ENCODE data around the gene FAM89B. TPM values are rescaled to one million over a fixed set of nuclear protein-coding genes. Genes with fewer than 3 reads are reported as not detected.

The FAM89B gene
- total RNA-seq, 1 donor from 2014 or later = 184 TPM

GRCh38 chr11:65586247-65586630 is 13.9 kb downstream of the FAM89B start:
- peaks cover 25% of the 10 kb centered on the region for H3K27me3 Mint-ChIP-seq (ENCODE audit: unreplicated experiment)

GRCh38 chr11:65586676-65587075 is 14.3 kb downstream of the FAM89B start:
- no peak overlapping the region for H3K4me3 Mint-ChIP-seq (ENCODE audit: unreplicated experiment)
- H3K27ac Mint-ChIP-seq (ENCODE audit: unreplicated experiment) = peak overlapping the region; percentile 57
- DNase-seq = no peak
- no peak for TF ChIP-seq CTCF (IDR thresholded peaks at IDR 0.05; ENCODE audit: partially characterized antibody, unreplicated experiment)
- H3K27me3 Mint-ChIP-seq (ENCODE audit: unreplicated experiment) = peaks cover 25% of the 10 kb centered on the region
- peaks cover 16% of the 10 kb centered on the region for H3K4me1 Mint-ChIP-seq (ENCODE audit: low read depth, unreplicated experiment)
- H3K9me3 Mint-ChIP-seq (ENCODE audit: unreplicated experiment) = peaks cover 11% of the 10 kb centered on the region
- no peaks in the 10 kb centered on the region for H3K36me3 Mint-ChIP-seq (ENCODE audit: unreplicated experiment)

More at GRCh38 chr11:65586247-65586630, 13.9 kb downstream of the FAM89B start:
- TF ChIP-seq CTCF (IDR thresholded peaks at IDR 0.05; ENCODE audit: partially characterized antibody, unreplicated experiment) = no peak
- no peak for DNase-seq
- Mint-ChIP-seq H3K36me3 (ENCODE audit: unreplicated experiment) (no peaks in the 10 kb centered on the region), H3K4me1 (ENCODE audit: low read depth, unreplicated experiment) (peaks cover 14% of the 10 kb centered on the region), H3K4me3 (ENCODE audit: unreplicated experiment) (no peak overlapping the region), H3K27ac (ENCODE audit: unreplicated experiment) (peak overlapping the region; percentile 57), H3K9me3 (ENCODE audit: unreplicated experiment) (peaks cover 9% of the 10 kb centered on the region)

- peak; percentile 54 for TF ChIP-seq CTCF (IDR thresholded peaks at IDR 0.05; ENCODE audit: partially characterized antibody, unreplicated experiment)
- H3K27ac Mint-ChIP-seq (ENCODE audit: unreplicated experiment) = peak overlapping the region; percentile 28
- no peak overlapping the region for H3K4me3 Mint-ChIP-seq (ENCODE audit: unreplicated experiment)
- H3K4me1 Mint-ChIP-seq (ENCODE audit: low read depth, unreplicated experiment) = peaks cover 16% of the 10 kb centered on the region
- H3K27me3 Mint-ChIP-seq (ENCODE audit: unreplicated experiment) = peaks cover 17% of the 10 kb centered on the region
- H3K36me3 Mint-ChIP-seq (ENCODE audit: unreplicated experiment) = no peaks in the 10 kb centered on the region
- DNase-seq = peak; percentile 62
- peaks cover 10% of the 10 kb centered on the region for H3K9me3 Mint-ChIP-seq (ENCODE audit: unreplicated experiment)
Measured at GRCh38 chr11:65588199-65589054, 16.1 kb downstream of the FAM89B start.

- Mint-ChIP-seq H3K27ac (ENCODE audit: unreplicated experiment) (no peak overlapping the region), H3K9me3 (ENCODE audit: unreplicated experiment) (peaks cover 8% of the 10 kb centered on the region), H3K27me3 (ENCODE audit: unreplicated experiment) (peaks cover 14% of the 10 kb centered on the region), H3K4me3 (ENCODE audit: unreplicated experiment) (no peak overlapping the region), H3K4me1 (ENCODE audit: low read depth, unreplicated experiment) (peaks cover 16% of the 10 kb centered on the region), H3K36me3 (ENCODE audit: unreplicated experiment) (no peaks in the 10 kb centered on the region)
- no peak for TF ChIP-seq CTCF (IDR thresholded peaks at IDR 0.05; ENCODE audit: partially characterized antibody, unreplicated experiment)
- DNase-seq = no peak
Measured at GRCh38 chr11:65589444-65590239, 17.3 kb downstream of the FAM89B start.

Data from glutamatergic neuron (in vitro differentiated cells).